GM12865 (cell line): Measurements from ENCODE around the gene DRC3.
"Not testable (repeated sequence)": the region's sequence is repeated elsewhere in the genome, so short reads cannot be mapped to it uniquely, and the experiment has no call there.

Experiments used
- DNase-seq: peaks from one replicate; pipeline ENCODE4 v3.0.0; 2010; ENCODE audit warnings: low read depth
- H3K4me3 ChIP-seq: 2 replicates; pipeline ENCODE4 v1.5.1; 2011; ENCODE audit warnings: mild to moderate bottlenecking, low read depth, low read length, control low read depth
- TF ChIP-seq, protein P1 (sequence below): IDR thresholded peaks from 2 replicates; pipeline ENCODE4 v1.5.1; 2011; ENCODE audit warnings: low read length, control low read depth, low read depth, inconsistent platforms; ENCODE audit not compliant: insufficient read depth; ENCODE audit errors: missing control alignments

The DRC3 gene

GRCh38 chr17:17947966-17948365 lies 24.7 kb upstream of the DRC3 start:
- DNase-seq: no peak
- TF ChIP-seq, protein P1, sequence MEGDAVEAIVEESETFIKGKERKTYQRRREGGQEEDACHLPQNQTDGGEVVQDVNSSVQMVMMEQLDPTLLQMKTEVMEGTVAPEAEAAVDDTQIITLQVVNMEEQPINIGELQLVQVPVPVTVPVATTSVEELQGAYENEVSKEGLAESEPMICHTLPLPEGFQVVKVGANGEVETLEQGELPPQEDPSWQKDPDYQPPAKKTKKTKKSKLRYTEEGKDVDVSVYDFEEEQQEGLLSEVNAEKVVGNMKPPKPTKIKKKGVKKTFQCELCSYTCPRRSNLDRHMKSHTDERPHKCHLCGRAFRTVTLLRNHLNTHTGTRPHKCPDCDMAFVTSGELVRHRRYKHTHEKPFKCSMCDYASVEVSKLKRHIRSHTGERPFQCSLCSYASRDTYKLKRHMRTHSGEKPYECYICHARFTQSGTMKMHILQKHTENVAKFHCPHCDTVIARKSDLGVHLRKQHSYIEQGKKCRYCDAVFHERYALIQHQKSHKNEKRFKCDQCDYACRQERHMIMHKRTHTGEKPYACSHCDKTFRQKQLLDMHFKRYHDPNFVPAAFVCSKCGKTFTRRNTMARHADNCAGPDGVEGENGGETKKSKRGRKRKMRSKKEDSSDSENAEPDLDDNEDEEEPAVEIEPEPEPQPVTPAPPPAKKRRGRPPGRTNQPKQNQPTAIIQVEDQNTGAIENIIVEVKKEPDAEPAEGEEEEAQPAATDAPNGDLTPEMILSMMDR: no peak
- no peak overlapping the region for H3K4me3 ChIP-seq

DNA sequence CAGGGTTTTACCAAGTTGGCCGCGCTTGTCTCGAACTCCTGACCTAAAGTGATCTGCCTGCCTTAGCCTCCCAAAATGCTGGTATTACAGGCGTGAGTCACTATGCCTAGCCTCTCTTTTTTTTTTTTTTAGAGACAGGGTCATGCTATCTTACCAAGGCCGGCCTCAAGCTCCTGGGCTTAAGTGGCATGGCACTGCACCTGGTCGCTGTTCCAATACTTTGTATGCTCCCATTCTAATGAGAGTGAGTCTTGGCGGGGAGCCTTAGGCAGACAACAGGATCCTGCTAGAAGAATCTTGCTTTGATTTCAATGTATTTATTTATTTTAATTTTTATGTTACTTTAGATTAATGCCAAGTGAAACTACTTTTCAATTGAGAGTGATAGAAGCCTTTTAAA lies 22.3 kb upstream of the DRC3 start:
- no peak overlapping the region for H3K4me3 ChIP-seq
- no peak for DNase-seq
- TF ChIP-seq, protein P1: no peak

GRCh38 chr17:17950806-17951205 lies 21.9 kb upstream of the DRC3 start:
- no peak overlapping the region for H3K4me3 ChIP-seq
- DNase-seq: no peak
- TF ChIP-seq, protein P1: no peak

DNA sequence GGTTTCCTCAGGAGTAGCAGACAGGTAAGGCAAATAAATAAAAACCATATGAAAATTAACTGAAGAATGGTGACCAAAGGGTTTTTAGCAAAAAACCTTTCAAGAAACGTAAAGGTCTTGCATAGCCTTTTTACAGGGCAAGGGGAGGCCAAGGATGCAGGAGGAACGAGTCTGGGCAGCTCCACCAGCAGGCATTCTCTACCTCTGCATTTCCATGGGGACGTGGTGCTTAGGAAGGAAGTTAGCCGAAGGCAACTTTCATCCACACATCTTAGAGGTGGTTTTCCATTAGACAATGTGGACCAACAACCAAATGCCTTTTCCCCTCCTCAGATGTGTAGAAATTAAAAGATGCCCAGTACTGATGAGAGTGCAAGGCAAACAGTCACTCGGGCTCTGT lies 21.1 kb upstream of the DRC3 start:
- TF ChIP-seq, protein P1: no peak
- DNase-seq: no peak
- no peak overlapping the region for H3K4me3 ChIP-seq

DNA sequence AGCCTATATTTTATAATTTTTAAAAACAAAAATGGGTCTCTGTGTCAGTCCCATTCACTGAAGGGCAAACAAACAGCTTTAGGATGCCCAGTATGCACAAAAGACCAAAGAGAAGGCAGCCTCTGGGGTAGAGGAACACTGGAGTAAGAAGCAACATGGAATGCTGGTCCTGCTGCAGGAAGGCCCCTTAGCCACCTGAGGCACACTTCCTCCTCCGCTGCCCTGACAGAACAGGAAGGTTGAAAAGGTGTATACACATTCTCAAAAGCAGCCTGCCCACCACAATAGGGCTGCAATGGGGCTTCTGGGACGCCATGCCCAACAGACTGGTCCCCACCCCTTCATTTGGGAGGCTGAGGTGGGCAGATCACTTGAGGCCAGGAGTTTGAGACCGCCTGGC lies 20.0 kb upstream of the DRC3 start:
- no peak for DNase-seq
- no peak overlapping the region for H3K4me3 ChIP-seq
- TF ChIP-seq, protein P1: no peak

DNA sequence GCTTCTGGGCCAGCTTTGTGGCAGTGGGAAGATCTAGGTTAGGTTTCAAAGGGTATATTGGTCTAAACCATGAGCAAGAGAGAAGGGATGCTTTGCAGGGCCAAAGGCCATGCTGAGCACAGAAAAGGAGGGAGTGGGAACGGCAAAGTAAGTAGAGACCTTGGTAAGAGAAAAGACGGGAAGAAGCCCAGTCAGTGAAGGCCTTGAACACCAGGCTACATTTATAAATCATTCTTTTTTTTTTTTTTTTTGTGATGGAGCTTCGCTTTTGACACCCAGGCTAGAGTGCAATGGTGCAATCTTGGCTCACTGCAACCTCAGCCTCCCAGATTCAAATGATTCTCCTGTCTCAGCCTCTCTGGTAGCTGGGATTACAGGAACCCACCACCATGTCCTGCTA lies 18.6 kb upstream of the DRC3 start:
- TF ChIP-seq, protein P1: no peak
- H3K4me3 ChIP-seq: no peak overlapping the region
- no peak for DNase-seq

DNA sequence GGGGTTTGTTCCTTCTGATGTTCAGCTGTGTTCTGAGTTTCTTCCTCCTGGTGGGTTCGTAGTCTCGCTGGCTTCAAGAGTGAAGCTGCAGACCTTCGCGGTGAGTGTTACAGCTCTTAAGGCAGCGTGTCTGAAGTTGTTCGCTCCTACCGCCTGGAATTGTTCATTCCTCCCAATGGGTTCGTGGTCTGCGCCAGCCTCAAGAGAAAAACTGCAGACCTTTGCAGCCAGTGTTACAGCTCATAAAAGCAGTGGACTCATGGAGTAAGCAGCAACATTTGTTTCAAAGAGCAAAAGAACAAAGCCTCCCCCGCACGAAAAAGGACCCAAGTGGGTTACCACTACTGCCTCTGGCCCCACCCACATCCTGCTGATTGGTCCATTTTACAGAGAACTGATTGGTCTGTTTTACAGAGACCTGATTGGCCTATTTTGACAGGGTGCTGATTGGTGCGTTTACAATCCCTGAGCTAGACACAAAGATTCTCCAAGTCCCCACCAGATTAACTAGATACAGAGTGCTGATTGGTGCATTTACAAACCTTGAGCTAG lies 16.8 kb upstream of the DRC3 start:
- not testable (repeated sequence) for DNase-seq

More for the DNA sequence above, 16.8 kb upstream of the DRC3 start:
- H3K4me3 ChIP-seq: not testable (repeated sequence)
